PFSK-1 (cell line): ENCODE data around the gene CHIC2.

Experiments used
- FOXP2 ChIP-seq: optimal IDR thresholded peaks from 2 replicates; pipeline ENCODE3; 2011; ENCODE audit warnings: borderline replicate concordance, control low read depth, inconsistent platforms; ENCODE audit not compliant: insufficient read depth; ENCODE audit errors: extremely low read length, extremely low read depth
- POLR2AphosphoS5 ChIP-seq: IDR thresholded peaks from 2 replicates; pipeline ENCODE4 v1.6.1; 2012; ENCODE audit warnings: low read depth, mild to moderate bottlenecking, control low read depth, low read length, moderate library complexity
- REST ChIP-seq, 2 experiments: IDR thresholded peaks; 2 replicates each; pipeline versions ENCODE4 v1.6.1 to v1.8.0; 2011 to 2012; ENCODE audit warnings: low read depth in 2 of 2, low read length in 2 of 2, control low read depth in 1 of 2, inconsistent platforms in 1 of 2, mild to moderate bottlenecking in 1 of 2, moderate library complexity in 1 of 2; ENCODE audit not compliant: insufficient read depth in 1 of 2
- SIN3A ChIP-seq: IDR thresholded peaks from 2 replicates; pipeline ENCODE4 v1.6.1; 2012; ENCODE audit warnings: mild to moderate bottlenecking, low read length, moderate library complexity, borderline replicate concordance; ENCODE audit not compliant: insufficient read depth
- TAF1 ChIP-seq: IDR thresholded peaks from 2 replicates; pipeline ENCODE4 v1.6.1; 2012; ENCODE audit warnings: low read length, control low read depth, borderline replicate concordance; ENCODE audit not compliant: insufficient read depth

- no peak for TF ChIP-seq TAF1
- TF ChIP-seq SIN3A, result no peak
- no peak for TF ChIP-seq REST (IDR thresholded peaks at IDR 0.05; ENCODE audit: insufficient read depth in 1 of 2, low read depth in 2 of 2, low read length in 2 of 2)
- no peak for TF ChIP-seq POLR2AphosphoS5
- TF ChIP-seq FOXP2, result no peak
These were observed 47.1 kb downstream of the CHIC2 start for GRCh38 chr4:54017308-54017707.
